ENCODE data around the gene RTKN. TPM values are rescaled to one million over a fixed set of nuclear protein-coding genes. Genes with fewer than 3 reads are reported as not detected.

Gene RTKN
- total and polyA plus RNA-seq, 9 of the 15 experiments (the other 6 are each of a cell fraction or from before 2014, with no cell fraction given), result 0.14 to 6.9 (median 3.6) TPM

GRCh38 chr2:74481961-74482800 is 40.4 kb upstream of the RTKN start (continued):
- TF ChIP-seq ZNF407 (IDR thresholded peaks at IDR 0.05; ENCODE audit: low read depth) (no peak), USF1 (CRISPR knock-in tag; IDR thresholded peaks at IDR 0.05) (no peak), TRIM24 (IDR thresholded peaks at IDR 0.05) (0 out of 4 replicates have a peak, but pooled peaks of 1 of the 2 experiments have one; percentile 42), HOXB6 (CRISPR knock-in tag; IDR thresholded peaks at IDR 0.05; ENCODE audit: borderline replicate concordance) (no peak), ZNF584 (CRISPR knock-in tag; IDR thresholded peaks at IDR 0.05; ENCODE audit: low read depth) (no peak), PHTF2 (CRISPR knock-in tag; IDR thresholded peaks at IDR 0.05) (no peak), SRSF7 (optimal IDR thresholded peaks at IDR 0.05; ENCODE audit: low read depth, low read length) (no peak), ZNF311 (CRISPR knock-in tag; IDR thresholded peaks at IDR 0.05) (no peak), ZNF717 (CRISPR knock-in tag; IDR thresholded peaks at IDR 0.05) (no peak), ZNF696 (CRISPR knock-in tag; conservative IDR thresholded peaks at IDR 0.05) (no peak), BRCA1 (IDR thresholded peaks at IDR 0.05) (no peak), BRCA1 (CRISPR knock-in tag; IDR thresholded peaks at IDR 0.05) (no peak), MAZ (CRISPR knock-in tag; conservative IDR thresholded peaks at IDR 0.05 in 1 of 2, IDR thresholded peaks at IDR 0.05 in 1 of 2) (0 out of 4 replicates have a peak, but pooled peaks of 1 of the 2 experiments have one; percentile 50), HDAC6 (IDR thresholded peaks at IDR 0.05; ENCODE audit: low read depth, low read length) (no peak), UBTF (IDR thresholded peaks at IDR 0.05; ENCODE audit: borderline replicate concordance in 1 of 2, low read depth in 2 of 2, low read length in 2 of 2) (peak; percentile 20 to 64; a peak in 3 of 4 replicates), BRF1 (IDR thresholded peaks at IDR 0.05; ENCODE audit: borderline replicate concordance, extremely low read depth, insufficient read length) (no peak), RBM17 (IDR thresholded peaks at IDR 0.05; ENCODE audit: borderline replicate concordance, low read depth, low read length) (no peak)

All from K562 (cell line).